Measurements from ENCODE around the gene FCRLB. TPM values are rescaled to one million over a fixed set of nuclear protein-coding genes. Genes with fewer than 3 reads are reported as not detected.
A peak's percentile ranks its signal among the peaks of the same experiment; 100 is the strongest.

FCRLB gene
- total and polyA plus RNA-seq, 2 experiments from 2014 or later: 0.37 to 0.56 TPM

DNA sequence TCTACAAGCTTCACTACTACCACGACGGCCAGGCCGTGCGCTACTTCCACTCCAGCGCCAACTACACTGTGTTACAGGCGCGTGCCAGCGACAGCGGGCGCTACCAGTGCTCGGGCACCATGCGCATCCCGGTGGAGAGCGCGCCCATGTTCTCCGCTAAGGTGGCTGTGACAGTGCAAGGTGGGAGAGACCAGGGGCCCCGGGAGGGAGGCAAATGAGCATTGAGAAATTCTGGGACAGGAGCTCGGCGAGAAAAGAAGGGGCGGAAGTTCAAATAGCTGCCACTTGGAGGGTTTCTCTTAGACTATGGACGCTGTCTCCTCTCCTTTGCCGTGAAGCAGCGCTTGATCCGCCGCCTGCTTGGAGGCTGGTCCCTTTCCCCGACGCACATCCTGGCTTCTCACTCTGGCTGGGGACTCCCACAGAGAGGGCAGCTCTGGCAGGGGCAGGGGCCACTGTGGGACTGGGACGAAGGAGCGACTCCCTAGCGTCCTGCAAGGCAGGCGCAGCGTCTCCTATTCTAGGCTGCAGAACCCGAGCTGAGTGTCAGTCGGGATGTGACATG lies 4.6 kb downstream of the FCRLB start:
- Histone ChIP-seq H3K4me1 (ENCODE audit: insufficient read depth) (peaks cover 13% of the 10 kb centered on the region), H2AFZ (peak overlapping the region; percentile 98), H3K36me3 (ENCODE audit: insufficient read depth) (no peaks in the 10 kb centered on the region), H3K4me3 (peak overlapping the region; percentile 93), H4K20me1 (replicated peaks; ENCODE audit: insufficient read depth) (no peaks in the 10 kb centered on the region), H3K4me2 (peak overlapping the region; percentile 97), H3F3A (replicated peaks; ENCODE audit: low read depth) (no peaks in the 10 kb centered on the region), H3K27ac (ENCODE audit: low read depth) (no peak overlapping the region), H3K27me3 (ENCODE audit: insufficient read depth) (peaks cover 57% of the 10 kb centered on the region), H3K79me2 (replicated peaks; ENCODE audit: insufficient read depth) (no peaks in the 10 kb centered on the region), H3K9me2 (ENCODE audit: insufficient read depth) (0 out of 2 replicates have a peak, but pooled peaks cover 2% of the 10 kb centered on the region)
- H3K36me3 Mint-ChIP-seq (ENCODE audit: low read depth): no peaks in the 10 kb centered on the region
- no peaks in the 10 kb centered on the region; the same call in 2 of the 3 replicates for H3K9me3 Mint-ChIP-seq
- H3K4me1 Mint-ChIP-seq: peaks cover 22% of the 10 kb centered on the region
- DNase-seq (ENCODE audit: low spot score): peak; percentile 79
- peak; percentile 49 for ATAC-seq
- TF ChIP-seq ZNF114 (CRISPR knock-in tag; IDR thresholded peaks at IDR 0.05) (no peak), CREB1 (CRISPR knock-in tag; IDR thresholded peaks at IDR 0.05; ENCODE audit: low read depth) (no peak), EZH2 (IDR thresholded peaks at IDR 0.05; ENCODE audit: low read depth, unreplicated experiment) (peak; percentile 25), ZNF331 (CRISPR knock-in tag; IDR thresholded peaks at IDR 0.05; ENCODE audit: low read depth) (no peak)
- TF ChIP-seq, protein P1, sequence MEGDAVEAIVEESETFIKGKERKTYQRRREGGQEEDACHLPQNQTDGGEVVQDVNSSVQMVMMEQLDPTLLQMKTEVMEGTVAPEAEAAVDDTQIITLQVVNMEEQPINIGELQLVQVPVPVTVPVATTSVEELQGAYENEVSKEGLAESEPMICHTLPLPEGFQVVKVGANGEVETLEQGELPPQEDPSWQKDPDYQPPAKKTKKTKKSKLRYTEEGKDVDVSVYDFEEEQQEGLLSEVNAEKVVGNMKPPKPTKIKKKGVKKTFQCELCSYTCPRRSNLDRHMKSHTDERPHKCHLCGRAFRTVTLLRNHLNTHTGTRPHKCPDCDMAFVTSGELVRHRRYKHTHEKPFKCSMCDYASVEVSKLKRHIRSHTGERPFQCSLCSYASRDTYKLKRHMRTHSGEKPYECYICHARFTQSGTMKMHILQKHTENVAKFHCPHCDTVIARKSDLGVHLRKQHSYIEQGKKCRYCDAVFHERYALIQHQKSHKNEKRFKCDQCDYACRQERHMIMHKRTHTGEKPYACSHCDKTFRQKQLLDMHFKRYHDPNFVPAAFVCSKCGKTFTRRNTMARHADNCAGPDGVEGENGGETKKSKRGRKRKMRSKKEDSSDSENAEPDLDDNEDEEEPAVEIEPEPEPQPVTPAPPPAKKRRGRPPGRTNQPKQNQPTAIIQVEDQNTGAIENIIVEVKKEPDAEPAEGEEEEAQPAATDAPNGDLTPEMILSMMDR (conservative IDR thresholded peaks at IDR 0.05; ENCODE audit: low read depth in 2 of 2): peak in 1 of 2 experiments; percentile 24; a peak in 2 of 4 replicates
- peaks cover 45% of the 10 kb centered on the region for H3K27me3 Mint-ChIP-seq (ENCODE audit: insufficient read depth, low read depth, poor library complexity)
- peak overlapping the region; percentile 85 for H3K4me3 Mint-ChIP-seq
- H3K27ac Mint-ChIP-seq: no peak overlapping the region

DNA sequence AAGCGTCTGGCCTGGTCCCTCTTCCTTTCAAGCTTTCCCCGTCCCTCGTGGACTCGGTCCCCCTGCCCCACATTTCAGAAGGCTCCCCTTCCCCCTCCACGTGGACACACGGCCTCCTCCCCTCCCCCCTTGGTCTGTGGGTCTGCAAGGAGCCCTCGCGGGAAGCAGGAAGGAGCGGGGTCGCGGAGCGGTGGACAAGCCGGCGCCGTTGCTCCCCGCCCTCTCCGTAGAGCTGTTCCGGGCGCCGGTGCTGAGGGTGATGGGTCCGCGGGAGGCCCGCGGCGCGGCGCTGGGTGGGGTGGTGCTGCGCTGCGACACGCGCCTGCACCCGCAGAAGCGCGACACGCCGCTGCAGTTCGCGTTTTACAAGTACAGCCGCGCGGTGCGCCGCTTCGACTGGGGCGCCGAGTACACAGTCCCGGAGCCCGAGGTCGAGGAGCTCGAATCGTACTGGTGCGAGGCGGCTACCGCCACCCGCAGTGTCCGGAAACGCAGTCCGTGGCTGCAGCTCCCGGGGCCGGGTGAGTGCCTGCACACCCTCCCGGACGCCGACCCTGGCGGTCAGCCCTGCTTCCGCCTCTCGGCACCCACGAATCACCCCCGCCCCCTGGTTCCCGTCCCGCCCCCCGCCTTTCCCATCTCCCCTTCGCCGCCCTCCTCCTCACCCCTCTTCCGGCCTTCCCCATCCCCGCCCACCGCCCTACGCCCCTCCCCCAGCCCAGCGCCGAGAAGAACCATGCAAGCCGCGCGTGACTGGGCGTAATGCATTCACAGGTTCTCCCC lies 5.3 kb downstream of the FCRLB start:
- peak; percentile 90 for DNase-seq (ENCODE audit: low spot score)
- no peaks in the 10 kb centered on the region for H3K36me3 ChIP-seq (ENCODE audit: insufficient read depth)
- H3F3A ChIP-seq (replicated peaks; ENCODE audit: low read depth): no peaks in the 10 kb centered on the region
- H3K9me2 ChIP-seq (ENCODE audit: insufficient read depth): 0 out of 2 replicates have a peak, but pooled peaks cover 2% of the 10 kb centered on the region
- no peaks in the 10 kb centered on the region for H3K79me2 ChIP-seq (replicated peaks; ENCODE audit: insufficient read depth)
- H2AFZ ChIP-seq: peak overlapping the region; percentile 98
- Mint-ChIP-seq H3K4me1 (peaks cover 29% of the 10 kb centered on the region), H3K9me3 (no peaks in the 10 kb centered on the region; the same call in 2 of the 3 replicates), H3K27me3 (ENCODE audit: insufficient read depth, low read depth, poor library complexity) (peaks cover 45% of the 10 kb centered on the region), H3K36me3 (ENCODE audit: low read depth) (no peaks in the 10 kb centered on the region), H3K27ac (no peak overlapping the region), H3K4me3 (peak overlapping the region; percentile 85)
- H3K27ac ChIP-seq (ENCODE audit: low read depth): 0 out of 2 replicates have a peak overlapping the region, but pooled peaks have one; percentile 63
- ATAC-seq: peak; percentile 77
- peaks cover 19% of the 10 kb centered on the region for H3K4me1 ChIP-seq (ENCODE audit: insufficient read depth)
- H3K4me2 ChIP-seq: peak overlapping the region; percentile 97
- no peaks in the 10 kb centered on the region for H4K20me1 ChIP-seq (replicated peaks; ENCODE audit: insufficient read depth)
- peaks cover 57% of the 10 kb centered on the region for H3K27me3 ChIP-seq (ENCODE audit: insufficient read depth)
- peak overlapping the region; percentile 93 for H3K4me3 ChIP-seq
- TF ChIP-seq NANOG (IDR thresholded peaks at IDR 0.05; ENCODE audit: borderline replicate concordance) (no peak), STAT1 (IDR thresholded peaks at IDR 0.05; ENCODE audit: unreplicated experiment) (no peak), POLR2AphosphoS5 (IDR thresholded peaks at IDR 0.05; ENCODE audit: low read depth) (peak; percentile 87), CREB1 (CRISPR knock-in tag; IDR thresholded peaks at IDR 0.05; ENCODE audit: low read depth) (no peak)
- TF ChIP-seq, protein P2, sequence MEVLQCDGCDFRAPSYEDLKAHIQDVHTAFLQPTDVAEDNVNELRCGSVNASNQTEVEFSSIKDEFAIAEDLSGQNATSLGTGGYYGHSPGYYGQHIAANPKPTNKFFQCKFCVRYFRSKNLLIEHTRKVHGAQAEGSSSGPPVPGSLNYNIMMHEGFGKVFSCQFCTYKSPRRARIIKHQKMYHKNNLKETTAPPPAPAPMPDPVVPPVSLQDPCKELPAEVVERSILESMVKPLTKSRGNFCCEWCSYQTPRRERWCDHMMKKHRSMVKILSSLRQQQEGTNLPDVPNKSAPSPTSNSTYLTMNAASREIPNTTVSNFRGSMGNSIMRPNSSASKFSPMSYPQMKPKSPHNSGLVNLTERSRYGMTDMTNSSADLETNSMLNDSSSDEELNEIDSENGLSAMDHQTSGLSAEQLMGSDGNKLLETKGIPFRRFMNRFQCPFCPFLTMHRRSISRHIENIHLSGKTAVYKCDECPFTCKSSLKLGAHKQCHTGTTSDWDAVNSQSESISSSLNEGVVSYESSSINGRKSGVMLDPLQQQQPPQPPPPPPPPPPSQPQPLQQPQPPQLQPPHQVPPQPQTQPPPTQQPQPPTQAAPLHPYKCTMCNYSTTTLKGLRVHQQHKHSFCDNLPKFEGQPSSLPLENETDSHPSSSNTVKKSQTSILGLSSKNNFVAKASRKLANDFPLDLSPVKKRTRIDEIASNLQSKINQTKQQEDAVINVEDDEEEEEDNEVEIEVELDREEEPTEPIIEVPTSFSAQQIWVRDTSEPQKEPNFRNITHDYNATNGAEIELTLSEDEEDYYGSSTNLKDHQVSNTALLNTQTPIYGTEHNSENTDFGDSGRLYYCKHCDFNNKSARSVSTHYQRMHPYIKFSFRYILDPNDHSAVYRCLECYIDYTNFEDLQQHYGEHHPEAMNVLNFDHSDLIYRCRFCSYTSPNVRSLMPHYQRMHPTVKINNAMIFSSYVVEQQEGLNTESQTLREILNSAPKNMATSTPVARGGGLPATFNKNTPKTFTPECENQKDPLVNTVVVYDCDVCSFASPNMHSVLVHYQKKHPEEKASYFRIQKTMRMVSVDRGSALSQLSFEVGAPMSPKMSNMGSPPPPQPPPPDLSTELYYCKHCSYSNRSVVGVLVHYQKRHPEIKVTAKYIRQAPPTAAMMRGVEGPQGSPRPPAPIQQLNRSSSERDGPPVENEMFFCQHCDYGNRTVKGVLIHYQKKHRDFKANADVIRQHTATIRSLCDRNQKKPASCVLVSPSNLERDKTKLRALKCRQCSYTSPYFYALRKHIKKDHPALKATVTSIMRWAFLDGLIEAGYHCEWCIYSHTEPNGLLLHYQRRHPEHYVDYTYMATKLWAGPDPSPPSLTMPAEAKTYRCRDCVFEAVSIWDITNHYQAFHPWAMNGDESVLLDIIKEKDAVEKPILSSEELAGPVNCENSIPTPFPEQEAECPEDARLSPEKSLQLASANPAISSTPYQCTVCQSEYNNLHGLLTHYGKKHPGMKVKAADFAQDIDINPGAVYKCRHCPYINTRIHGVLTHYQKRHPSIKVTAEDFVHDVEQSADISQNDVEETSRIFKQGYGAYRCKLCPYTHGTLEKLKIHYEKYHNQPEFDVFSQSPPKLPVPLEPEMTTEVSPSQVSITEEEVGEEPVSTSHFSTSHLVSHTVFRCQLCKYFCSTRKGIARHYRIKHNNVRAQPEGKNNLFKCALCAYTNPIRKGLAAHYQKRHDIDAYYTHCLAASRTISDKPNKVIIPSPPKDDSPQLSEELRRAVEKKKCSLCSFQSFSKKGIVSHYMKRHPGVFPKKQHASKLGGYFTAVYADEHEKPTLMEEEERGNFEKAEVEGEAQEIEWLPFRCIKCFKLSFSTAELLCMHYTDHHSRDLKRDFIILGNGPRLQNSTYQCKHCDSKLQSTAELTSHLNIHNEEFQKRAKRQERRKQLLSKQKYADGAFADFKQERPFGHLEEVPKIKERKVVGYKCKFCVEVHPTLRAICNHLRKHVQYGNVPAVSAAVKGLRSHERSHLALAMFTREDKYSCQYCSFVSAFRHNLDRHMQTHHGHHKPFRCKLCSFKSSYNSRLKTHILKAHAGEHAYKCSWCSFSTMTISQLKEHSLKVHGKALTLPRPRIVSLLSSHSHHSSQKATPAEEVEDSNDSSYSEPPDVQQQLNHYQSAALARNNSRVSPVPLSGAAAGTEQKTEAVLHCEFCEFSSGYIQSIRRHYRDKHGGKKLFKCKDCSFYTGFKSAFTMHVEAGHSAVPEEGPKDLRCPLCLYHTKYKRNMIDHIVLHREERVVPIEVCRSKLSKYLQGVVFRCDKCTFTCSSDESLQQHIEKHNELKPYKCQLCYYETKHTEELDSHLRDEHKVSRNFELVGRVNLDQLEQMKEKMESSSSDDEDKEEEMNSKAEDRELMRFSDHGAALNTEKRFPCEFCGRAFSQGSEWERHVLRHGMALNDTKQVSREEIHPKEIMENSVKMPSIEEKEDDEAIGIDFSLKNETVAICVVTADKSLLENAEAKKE (CRISPR knock-in tag; IDR thresholded peaks at IDR 0.05): no peak

Data from GM23338 (cell line).